ENCODE measurements around the gene NIPSNAP2.

- TF ChIP-seq EZH2 (IDR thresholded peaks at IDR 0.05; ENCODE audit: insufficient read depth, poor library complexity, severe bottlenecking), result no peak
- no peak for TF ChIP-seq EZH2phosphoT487 (IDR thresholded peaks at IDR 0.05; ENCODE audit: insufficient read depth, low read depth)
Measured at GRCh38 chr7:55983537-55983936, 19.2 kb downstream of the NIPSNAP2 start.

Measured in GM23248 (cell line).